Measurements from ENCODE around the gene ZNF224.
"Not testable (repeated sequence)": the region's sequence is repeated elsewhere in the genome, so short reads cannot be mapped to it uniquely, and the experiment has no call there.

Gene ZNF224

DNA sequence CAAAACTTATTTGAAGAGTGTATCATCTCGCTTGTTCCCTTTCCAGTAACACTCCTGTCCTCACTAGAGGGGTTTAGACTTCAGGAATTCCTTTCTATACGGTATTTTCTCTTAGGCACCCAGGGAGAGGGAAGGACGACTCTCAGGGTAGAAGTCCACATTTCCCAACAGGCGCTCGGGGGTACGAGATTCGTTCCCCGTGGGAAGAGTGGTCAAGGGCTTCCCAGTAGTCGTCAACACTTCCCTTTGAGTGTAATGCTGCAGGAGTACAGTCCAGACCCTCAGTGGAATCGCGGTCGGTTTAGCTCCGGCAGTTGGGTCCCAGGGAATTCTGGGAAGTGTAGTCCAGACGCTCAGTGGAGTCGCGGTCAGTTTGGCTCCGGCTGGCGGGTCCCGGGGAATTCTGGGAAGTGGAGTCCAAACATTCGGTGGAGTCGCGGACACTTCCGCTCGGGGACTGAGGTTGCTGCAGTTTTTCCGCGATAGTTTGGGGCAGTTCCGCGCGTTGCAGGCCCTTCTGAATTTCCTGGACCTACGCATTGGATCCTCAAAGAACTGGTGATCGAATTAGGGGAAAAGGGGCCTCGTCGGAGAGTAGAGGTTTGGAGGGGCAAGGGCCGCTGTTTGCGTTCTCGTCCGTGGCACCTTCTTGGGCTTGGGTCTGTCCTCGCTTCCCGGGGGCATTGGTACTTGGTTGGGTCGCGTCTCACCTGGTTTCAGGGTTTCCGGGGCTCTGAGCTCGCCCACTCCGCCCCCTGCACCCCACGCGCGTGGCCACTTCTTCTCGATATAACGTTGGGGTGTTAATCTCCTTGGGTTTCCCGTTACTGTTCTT, at the start of gene ZNF224:
TSS of gene ZNF224 (plus strand) at position 431 of the 835 bp plus-strand sequence. CDS start 3,513 bp downstream, outside the sequence.
- peak; percentile 68 to 78 for DNase-seq (ENCODE audit: low read depth in 2 of 2)

- no peak for DNase-seq (ENCODE audit: low read depth in 2 of 2)
Observed at GRCh38 chr19:44050740-44051649, 43.2 kb upstream of the ZNF224 start.

GRCh38 chr19:44051650-44052402, 42.3 kb upstream of the ZNF224 start, which contains the start of gene ZNF223:
Gene ZNF223, plus strand, starts transcription at chr19:44052036. Its CDS starts 3,141 bp downstream, at chr19:44055177.
- DNase-seq (ENCODE audit: low read depth in 2 of 2), result peak; percentile 29 to 61

- DNase-seq (ENCODE audit: low read depth in 2 of 2), result no peak
Observed at GRCh38 chr19:44055870-44056269, 38.3 kb upstream of the ZNF224 start.

GRCh38 chr19:44059229-44059628, 34.9 kb upstream of the ZNF224 start:
- no peak for DNase-seq (ENCODE audit: low read depth in 2 of 2)

DNA sequence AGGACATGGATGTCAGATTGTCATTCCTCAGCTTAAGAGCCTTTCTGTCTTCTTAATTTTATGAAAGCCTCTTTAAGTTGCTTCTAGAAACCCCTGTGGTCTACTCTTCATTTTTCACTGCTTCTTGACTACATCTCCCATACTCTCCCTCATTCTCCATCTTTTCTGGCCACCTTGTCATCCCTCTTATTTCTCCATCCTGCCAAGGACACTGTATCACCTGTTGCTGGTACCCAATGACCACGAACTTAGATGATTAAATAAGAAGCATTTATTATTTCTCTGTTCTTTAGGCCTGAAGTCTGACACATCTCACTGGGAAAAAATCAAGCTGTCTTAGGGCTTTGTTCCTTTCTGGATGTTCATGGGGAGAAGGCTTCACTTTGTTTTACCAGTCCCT, 33.1 kb upstream of the ZNF224 start:
- DNase-seq (ENCODE audit: low read depth in 2 of 2), result no peak

DNA sequence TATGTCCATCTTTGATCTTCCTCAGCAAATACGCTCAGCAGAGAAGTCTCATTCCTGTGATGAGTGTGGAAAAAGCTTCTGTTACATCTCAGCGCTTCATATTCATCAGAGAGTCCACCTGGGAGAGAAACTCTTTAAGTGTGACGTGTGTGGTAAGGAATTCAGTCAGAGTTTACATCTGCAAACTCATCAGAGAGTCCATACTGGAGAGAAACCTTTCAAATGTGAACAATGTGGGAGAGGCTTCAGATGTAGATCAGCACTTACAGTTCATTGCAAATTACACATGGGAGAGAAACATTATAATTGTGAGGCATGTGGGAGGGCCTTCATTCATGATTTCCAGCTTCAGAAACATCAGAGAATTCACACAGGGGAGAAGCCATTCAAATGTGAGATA, 27.9 kb upstream of the ZNF224 start:
- DNase-seq (ENCODE audit: low read depth in 2 of 2), result no peak

- no peak for DNase-seq (ENCODE audit: low read depth in 2 of 2)
Observed at GRCh38 chr19:44069415-44069814, 24.7 kb upstream of the ZNF224 start.

DNA sequence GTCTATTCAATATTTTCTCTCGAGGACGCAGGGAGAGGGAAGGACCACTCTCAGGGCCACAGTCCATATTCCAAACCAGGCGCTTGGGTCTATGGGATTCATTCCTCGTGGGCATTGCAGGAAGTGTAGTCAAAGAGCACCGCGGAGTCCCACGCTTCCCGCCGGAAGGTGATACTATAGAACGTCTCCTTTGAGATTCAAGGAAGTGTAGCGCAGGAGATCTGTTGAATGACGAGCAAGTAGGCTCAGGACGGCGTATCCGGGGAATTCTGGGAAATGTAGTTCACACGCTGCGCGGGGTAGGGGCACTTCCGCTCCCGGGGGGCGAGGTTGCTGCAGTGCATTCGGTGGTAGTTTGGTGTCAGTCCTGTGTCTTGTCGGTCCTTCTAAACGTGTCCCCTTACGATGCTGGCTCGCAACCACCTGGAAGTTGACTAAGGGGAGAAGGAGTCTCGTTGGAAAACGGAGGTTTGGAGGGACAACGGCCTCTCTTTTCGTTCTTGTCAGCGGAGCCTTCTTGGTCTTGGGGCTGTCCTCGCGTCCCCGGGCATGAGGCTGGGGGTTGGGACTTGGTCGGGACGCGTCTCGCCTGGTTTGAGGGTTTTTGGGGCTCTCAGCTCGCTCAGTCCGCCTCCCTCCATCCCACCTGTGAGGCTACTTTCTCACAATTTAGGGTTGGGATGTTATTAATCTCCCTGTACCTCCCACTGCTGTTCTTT, 22.2 kb upstream of the ZNF224 start, which contains the start of gene ZNF284:
TSS of gene ZNF284 (plus strand) at position 336 of the 719 bp plus-strand sequence. CDS start 4,231 bp downstream, outside the sequence.
- peak; percentile 73 to 79 for DNase-seq (ENCODE audit: low read depth in 2 of 2)

- DNase-seq (ENCODE audit: low read depth in 2 of 2), result no peak
Observed at GRCh38 chr19:44072543-44073401, 21.4 kb upstream of the ZNF224 start.

DNA sequence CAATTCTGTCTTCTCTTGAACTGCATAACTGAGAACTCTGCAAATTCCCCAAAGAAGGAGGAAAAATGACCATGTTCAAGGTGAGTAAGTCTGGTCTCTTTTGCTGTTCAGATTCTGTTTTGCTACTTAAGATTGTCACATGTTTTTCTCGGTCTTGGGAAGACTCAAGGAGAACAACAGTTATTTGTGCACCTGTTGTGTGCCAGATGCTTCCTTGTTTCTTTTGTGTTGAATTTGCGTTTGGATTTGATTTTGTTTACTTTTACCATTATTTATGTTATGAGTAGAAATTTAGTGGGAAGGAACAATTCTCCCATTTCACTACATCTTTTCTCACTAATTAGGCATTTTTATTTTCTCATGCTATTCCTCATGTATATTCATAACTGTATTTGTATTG, 17.8 kb upstream of the ZNF224 start:
- no peak for DNase-seq (ENCODE audit: low read depth in 2 of 2)

GRCh38 chr19:44092108-44092507, 2.1 kb upstream of the ZNF224 start:
- DNase-seq (ENCODE audit: low read depth in 2 of 2), result no peak

DNA sequence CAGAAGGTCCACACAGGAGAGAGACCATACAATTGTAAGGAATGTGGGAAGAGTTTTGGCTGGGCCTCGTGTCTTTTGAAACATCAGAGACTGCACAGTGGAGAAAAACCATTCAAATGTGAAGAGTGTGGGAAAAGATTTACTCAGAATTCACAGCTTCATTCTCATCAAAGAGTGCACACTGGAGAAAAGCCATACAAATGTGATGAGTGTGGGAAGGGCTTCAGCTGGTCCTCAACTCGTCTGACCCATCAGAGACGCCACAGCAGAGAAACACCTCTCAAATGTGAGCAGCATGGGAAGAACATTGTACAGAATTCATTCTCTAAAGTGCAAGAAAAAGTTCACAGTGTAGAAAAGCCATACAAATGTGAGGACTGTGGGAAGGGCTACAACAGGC, 13.6 kb downstream of the ZNF224 start:
- no peak for DNase-seq (ENCODE audit: low read depth in 2 of 2)

DNA sequence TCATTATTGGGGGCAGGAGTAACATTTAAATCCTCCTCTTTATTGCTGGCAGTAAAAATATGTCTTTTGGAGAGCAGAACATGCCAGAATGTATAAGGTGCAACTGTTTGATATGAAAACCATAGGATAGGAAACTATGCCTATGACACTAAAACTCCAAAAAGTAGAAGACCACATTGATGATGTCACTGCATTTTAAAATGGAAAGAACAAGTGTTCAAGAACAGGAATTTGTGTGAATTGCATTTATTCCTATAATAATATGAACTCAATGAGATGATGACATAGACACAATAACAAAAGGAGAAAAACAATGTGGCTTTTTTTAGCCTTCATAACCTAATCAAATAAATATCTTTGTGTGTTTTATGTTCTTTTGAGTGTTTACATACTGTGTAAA, 15.3 kb downstream of the ZNF224 start:
- no peak for DNase-seq (ENCODE audit: low read depth in 2 of 2)

DNA sequence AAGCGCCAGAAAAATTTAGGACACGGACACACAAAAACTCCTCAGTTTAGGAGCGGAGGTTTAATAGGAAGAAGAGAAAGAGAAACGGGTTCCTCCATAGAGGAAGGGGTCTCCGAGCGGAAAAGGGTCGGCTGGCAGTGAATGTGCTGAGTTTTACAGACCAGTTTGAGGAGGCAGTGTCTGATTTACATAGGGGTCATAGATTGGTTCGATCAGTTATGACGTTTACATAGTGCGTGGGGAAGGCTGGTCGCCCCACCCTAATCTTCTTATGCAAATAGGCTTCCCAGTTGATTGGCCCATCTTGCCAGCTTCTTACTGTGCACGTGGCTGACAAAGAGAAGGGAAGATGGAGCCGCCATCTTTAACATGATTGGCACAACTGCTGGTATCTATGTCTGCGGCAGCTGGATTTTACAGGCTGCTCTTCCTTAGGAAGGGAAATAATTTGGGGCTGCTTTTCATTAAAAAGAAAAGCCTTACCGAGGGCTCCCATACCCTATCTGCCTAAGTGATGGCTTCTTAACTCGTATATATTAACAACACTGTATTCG, 17.8 kb downstream of the ZNF224 start:
- no peak for DNase-seq (ENCODE audit: low read depth in 2 of 2)

- DNase-seq (ENCODE audit: low read depth in 2 of 2), result no peak
Observed at GRCh38 chr19:44112802-44113137, 18.6 kb downstream of the ZNF224 start.

GRCh38 chr19:44113138-44113783, 19.1 kb downstream of the ZNF224 start, which contains the start of gene ZNF225:
Gene ZNF225, plus strand, starts transcription at chr19:44113399. Its CDS starts 2,429 bp downstream, at chr19:44115828.
- DNase-seq (ENCODE audit: low read depth in 2 of 2), result peak; percentile 79 to 82

DNA sequence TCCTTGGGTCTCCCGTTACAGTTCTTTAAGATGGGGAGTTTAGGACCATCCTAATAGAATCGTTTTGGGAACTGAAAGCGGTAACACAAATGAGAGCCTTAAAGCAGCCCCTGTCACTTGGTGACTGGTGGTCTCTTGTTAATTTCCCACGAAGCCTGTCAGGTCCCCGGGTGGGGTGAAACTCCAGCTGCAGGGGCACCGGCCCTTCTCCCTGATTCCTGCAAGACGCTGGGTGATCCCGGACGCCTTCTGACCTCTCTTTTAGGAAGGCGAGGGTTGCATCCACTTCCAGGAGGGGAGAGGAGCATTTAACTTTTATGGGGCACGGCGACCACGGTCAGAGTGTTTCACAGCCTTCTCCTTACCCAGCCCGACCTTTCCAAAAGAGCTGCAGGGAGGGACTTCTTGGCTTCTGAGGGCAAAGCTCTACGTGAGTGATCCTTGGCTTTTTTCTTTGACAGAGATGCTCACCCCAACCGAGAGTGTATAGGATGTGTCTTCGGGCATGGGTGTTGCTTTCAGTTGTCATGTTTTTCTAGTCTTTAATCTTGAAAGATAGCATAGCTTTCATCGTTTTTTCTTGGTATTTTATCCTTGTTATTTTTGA, 19.7 kb downstream of the ZNF224 start:
- DNase-seq (ENCODE audit: low read depth in 2 of 2), result no peak

DNA sequence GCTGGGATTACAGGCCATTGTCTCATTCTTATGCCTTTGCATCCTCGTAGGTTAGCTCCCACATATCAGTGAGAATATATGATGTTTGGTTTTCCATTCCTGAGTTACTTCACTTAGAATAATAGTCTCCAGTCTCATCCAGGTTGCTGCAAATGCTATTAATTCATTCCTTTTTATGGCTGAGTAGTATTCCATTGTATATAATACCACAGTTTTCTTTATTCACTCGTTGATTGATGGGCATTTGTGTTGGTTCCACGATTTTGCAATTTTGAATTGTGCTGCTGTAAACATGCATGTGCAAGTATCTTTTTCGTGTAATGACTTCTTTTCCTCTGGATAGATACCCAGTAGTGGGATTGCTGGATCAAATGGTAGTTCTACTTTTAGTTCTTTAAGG, 27.0 kb downstream of the ZNF224 start:
- DNase-seq (ENCODE audit: low read depth in 2 of 2), result not testable (repeated sequence)
